ENCODE measurements around the gene GRIK2. TPM values are rescaled to one million over a fixed set of nuclear protein-coding genes. Genes with fewer than 3 reads are reported as not detected.

The GRIK2 gene
- total RNA-seq, 1 experiment from 2014 or later = 8.5 TPM

- no peak for DNase-seq (ENCODE audit: low read depth, low spot score)
- in situ Hi-C loops (cut with HindIII; ENCODE audit: low pct_unique_long_range_greater_than_20kb, low sequenced_read_pairs) = no loop called here
These were observed 109.3 kb downstream of the GRIK2 start for GRCh38 chr6:101502818-101503217.

- DNase-seq (ENCODE audit: low read depth, low spot score) = no peak
- in situ Hi-C loops (cut with HindIII; ENCODE audit: low pct_unique_long_range_greater_than_20kb, low sequenced_read_pairs) = no loop called here
These were observed 116.0 kb downstream of the GRIK2 start for GRCh38 chr6:101509536-101509935.

DNA sequence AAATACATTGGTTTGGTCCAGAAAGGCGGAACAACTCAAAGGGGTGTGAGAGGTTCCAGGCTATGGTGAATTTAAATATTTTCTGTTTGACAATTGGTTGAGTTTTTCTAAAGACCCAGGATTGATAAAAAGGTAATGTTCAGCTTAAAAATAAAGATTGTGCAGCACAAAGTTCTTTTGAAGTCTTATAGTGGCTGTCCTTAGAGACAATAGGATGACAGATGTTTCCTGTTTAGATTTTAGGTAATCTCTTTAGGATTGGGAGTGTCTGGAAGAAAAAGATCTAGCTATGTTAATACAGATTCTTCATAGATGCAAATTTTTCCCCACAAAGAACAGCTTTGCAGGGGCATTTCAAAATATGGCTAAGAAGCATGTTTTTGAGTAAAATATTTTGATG lies 119.7 kb downstream of the GRIK2 start:
- no peak for DNase-seq (ENCODE audit: low read depth, low spot score)

GRCh38 chr6:101516578-101516977 lies 123.1 kb downstream of the GRIK2 start:
- no peak for DNase-seq (ENCODE audit: low read depth, low spot score)
- in situ Hi-C loops (cut with HindIII; ENCODE audit: low pct_unique_long_range_greater_than_20kb, low sequenced_read_pairs) = no loop called here

More for the DNA sequence above, 119.7 kb downstream of the GRIK2 start:
- in situ Hi-C loops (cut with HindIII; ENCODE audit: low pct_unique_long_range_greater_than_20kb, low sequenced_read_pairs) = no loop called here

- in situ Hi-C loops (cut with HindIII; ENCODE audit: low pct_unique_long_range_greater_than_20kb, low sequenced_read_pairs) = no loop called here
- DNase-seq (ENCODE audit: low read depth, low spot score) = no peak
These were observed 124.1 kb downstream of the GRIK2 start for GRCh38 chr6:101517632-101518031.

- in situ Hi-C loops (cut with HindIII; ENCODE audit: low pct_unique_long_range_greater_than_20kb, low sequenced_read_pairs) = no loop called here
These were observed 128.7 kb downstream of the GRIK2 start for GRCh38 chr6:101522254-101522653.

GRCh38 chr6:101527467-101527866 lies 134.0 kb downstream of the GRIK2 start:
- in situ Hi-C loops (cut with HindIII; ENCODE audit: low pct_unique_long_range_greater_than_20kb, low sequenced_read_pairs) = no loop called here
- DNase-seq (ENCODE audit: low read depth, low spot score) = no peak

More at GRCh38 chr6:101522254-101522653, 128.7 kb downstream of the GRIK2 start:
- DNase-seq (ENCODE audit: low read depth, low spot score) = no peak

DNA sequence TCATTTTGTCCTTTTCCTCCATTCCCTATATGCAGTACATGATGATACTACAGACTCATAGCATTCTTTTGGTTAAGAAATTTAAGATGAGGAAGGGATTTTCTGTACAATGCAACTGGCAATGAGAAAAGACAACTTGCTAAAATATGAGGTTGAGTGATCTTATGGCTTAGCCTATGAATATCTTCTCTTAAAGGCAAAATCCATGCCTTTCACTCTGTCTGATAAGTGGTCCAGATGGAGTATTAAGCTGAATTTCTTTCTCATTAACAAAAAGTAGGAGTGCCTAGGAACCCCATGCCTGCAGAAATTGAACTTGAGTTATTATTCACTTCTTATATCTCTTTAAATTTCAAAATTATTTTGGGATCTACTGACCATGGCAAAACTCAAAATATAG lies 135.3 kb downstream of the GRIK2 start:
- in situ Hi-C loops (cut with HindIII; ENCODE audit: low pct_unique_long_range_greater_than_20kb, low sequenced_read_pairs) = no loop called here
- no peak for DNase-seq (ENCODE audit: low read depth, low spot score)

DNA sequence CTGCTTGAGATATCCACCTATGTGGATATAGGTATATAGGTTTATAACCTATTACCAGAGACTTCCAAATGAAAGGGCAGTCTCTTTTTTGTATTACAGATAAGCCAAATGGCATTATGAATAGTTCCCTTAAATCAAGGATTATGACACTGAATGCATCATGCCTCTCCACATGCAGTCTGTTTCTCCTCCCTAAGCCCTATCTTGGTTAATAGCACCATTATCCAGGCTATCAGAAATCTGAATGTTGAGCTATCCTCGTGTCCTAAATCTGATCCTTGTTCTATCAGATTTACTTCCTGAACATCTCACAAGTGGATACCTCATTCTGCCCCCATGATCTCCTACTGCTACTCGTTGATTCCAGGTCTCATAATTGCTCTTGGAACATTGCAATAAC lies 138.0 kb downstream of the GRIK2 start:
- in situ Hi-C loops (cut with HindIII; ENCODE audit: low pct_unique_long_range_greater_than_20kb, low sequenced_read_pairs) = no loop called here
- no peak for DNase-seq (ENCODE audit: low read depth, low spot score)

DNA sequence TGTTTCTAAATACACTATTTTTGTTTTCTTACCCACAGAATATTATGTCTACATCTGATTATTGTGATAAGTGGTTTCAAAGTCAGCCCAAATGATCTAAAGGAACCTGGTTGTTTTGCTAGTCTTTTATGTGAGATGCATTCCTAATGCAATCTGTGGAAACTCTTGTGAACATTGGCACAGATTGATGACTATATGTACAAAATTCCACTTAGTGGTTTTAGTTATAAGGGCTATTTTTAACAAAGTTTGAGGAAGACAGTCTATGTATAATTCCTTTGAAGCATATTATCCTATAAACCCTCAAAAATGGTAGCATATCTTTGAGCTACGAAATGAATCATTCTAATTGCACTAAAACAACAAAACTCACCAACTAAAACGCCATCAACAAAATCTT lies 140.9 kb downstream of the GRIK2 start:
- DNase-seq (ENCODE audit: low read depth, low spot score) = no peak
- in situ Hi-C loops (cut with HindIII; ENCODE audit: low pct_unique_long_range_greater_than_20kb, low sequenced_read_pairs) = no loop called here

DNA sequence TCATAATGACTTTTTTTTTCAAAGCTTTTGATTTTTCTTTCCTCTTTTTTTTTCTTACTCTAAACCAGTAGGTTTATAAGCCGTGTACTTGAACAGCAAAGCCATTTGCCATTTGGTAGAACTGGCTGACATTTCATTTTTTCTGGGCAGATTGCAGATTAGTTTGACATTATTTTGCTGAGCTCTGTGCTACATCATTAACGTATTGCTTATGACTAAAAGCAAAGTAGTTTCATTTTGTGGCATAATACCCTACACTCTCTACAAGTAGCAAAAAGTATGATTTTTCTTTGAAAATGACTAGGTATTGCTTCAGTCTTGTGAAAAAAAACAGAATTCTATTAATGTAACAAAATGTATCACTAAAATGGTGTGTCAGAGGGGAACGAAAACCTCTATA lies 141.3 kb downstream of the GRIK2 start:
- in situ Hi-C loops (cut with HindIII; ENCODE audit: low pct_unique_long_range_greater_than_20kb, low sequenced_read_pairs) = no loop called here
- DNase-seq (ENCODE audit: low read depth, low spot score) = no peak

DNA sequence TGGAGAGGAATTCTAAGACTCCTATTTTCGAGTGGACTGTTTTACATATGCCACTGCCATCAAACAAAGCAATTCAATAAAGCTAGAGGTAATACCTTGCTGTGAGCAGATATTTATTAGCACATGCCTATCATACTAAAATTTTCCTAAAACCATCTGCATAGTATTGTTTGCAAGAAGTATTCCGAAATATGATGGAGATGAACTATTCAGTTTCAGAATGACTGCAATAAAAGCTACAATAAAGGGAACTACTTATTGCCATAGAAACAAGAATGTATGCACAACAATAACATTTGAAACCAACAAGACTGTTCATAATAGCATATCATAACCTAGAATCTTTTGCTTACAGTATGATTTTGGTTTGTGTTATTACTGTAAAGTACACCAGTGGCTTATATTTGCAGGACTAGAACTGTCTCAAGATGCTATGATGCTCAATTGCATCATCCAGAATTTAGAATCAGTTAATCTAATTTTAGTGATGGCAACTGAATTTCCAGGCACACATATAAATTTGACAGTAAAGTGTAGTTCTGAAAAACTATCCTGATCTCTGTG lies 144.3 kb downstream of the GRIK2 start:
- in situ Hi-C loops (cut with HindIII; ENCODE audit: low pct_unique_long_range_greater_than_20kb, low sequenced_read_pairs) = no loop called here
- DNase-seq (ENCODE audit: low read depth, low spot score) = no peak

DNA sequence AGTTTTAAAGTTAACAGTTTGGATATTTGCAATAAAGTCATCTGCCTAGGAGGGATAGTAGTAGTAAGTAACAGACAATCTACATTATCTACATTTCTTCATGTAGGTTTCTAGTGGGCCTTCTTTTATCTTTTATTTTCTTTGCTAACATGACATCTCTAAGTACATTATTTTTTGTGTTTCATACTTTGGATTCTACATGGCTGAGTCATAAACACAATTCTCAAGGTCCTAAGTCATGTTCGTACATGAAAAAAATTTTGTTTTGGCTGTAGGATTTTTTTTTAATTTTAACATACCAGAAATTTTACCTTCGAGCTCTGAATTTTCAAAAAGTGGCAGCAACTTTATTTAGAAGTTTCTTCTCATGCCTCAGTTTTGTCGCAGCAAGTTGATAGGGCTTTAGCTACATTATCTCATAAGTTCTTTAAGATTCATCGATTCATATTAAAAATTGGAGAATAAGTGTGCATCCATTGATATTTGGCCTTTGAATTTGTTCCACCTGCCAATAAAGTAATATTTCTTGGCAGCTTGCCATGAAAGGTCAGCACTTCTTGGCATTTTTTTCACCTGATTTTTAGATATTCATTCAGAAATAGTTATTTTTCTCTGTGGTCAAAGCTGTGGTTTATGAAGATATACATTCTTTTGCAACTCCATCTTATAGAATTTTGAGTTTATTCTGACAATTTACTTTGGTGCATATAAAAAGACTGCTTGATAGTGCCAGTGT lies 146.2 kb downstream of the GRIK2 start:
- DNase-seq (ENCODE audit: low read depth, low spot score) = no peak

DNA sequence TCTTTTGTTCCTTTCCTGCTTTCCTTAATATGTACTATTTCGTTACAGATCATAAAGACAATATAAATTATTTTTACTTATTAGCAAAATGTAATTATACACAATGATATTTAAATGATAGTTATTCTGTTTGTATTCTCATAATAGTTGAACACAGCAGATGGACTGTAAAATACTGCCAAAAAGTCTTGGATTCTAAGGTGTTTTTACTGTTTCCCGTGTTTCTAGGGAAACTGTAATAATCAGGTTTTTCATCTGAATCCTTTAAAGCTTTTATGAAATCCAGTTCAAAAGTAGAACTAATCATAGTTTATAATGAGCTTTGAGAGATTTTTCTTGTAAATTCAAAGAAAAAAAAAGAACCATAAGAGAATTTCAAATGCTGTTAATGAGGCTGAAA lies 148.4 kb downstream of the GRIK2 start:
- no peak for DNase-seq (ENCODE audit: low read depth, low spot score)
- in situ Hi-C loops (cut with HindIII; ENCODE audit: low pct_unique_long_range_greater_than_20kb, low sequenced_read_pairs) = no loop called here

More for the DNA sequence above, 146.2 kb downstream of the GRIK2 start:
- in situ Hi-C loops (cut with HindIII; ENCODE audit: low pct_unique_long_range_greater_than_20kb, low sequenced_read_pairs) = no loop called here

DNA sequence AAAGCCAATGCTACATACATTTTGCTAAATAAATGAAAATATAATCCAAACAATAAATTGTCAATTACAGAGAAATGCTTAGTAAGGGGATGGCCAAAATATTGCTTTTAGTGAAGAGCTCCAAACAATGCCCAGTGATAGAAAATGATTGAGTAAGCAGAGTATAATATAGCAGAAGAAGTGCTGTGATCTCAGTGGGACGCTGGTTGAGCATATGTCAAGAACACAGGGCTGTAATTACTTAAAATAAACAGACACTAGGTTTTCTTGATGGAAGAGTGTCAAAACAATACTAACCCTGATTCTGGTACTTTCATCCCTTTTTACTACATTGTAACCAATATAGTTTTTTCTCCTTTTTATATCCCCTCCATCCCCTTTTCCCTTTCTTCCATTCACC lies 150.3 kb downstream of the GRIK2 start:
- in situ Hi-C loops (cut with HindIII; ENCODE audit: low pct_unique_long_range_greater_than_20kb, low sequenced_read_pairs) = no loop called here
- DNase-seq (ENCODE audit: low read depth, low spot score) = no peak

GRCh38 chr6:101544286-101544685 lies 150.8 kb downstream of the GRIK2 start:
- in situ Hi-C loops (cut with HindIII; ENCODE audit: low pct_unique_long_range_greater_than_20kb, low sequenced_read_pairs) = no loop called here
- no peak for DNase-seq (ENCODE audit: low read depth, low spot score)

- in situ Hi-C loops (cut with HindIII; ENCODE audit: low pct_unique_long_range_greater_than_20kb, low sequenced_read_pairs) = no loop called here
These were observed 151.7 kb downstream of the GRIK2 start for GRCh38 chr6:101545191-101545590.

GRCh38 chr6:101550451-101550850 lies 156.9 kb downstream of the GRIK2 start:
- no peak for DNase-seq (ENCODE audit: low read depth, low spot score)
- in situ Hi-C loops (cut with HindIII; ENCODE audit: low pct_unique_long_range_greater_than_20kb, low sequenced_read_pairs) = no loop called here

More at GRCh38 chr6:101545191-101545590, 151.7 kb downstream of the GRIK2 start:
- DNase-seq (ENCODE audit: low read depth, low spot score) = no peak

DNA sequence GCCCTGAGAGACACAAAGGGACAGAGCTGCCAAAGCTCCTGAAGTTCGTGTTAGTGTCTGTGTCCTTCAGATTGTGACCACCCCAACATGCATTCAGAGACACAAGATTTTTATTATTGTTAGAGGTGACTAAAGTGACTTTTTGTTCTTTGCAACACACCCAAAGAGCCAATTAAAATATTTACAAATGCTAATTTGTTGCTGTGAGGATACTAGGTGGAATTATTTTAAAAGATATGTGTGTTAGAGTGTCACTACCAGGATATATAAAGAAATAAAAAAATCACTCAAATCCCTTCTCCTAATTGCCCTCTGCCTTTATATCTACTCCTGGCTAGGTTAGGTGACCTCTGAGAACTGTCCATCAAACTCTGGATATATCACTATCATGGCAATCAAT lies 160.7 kb downstream of the GRIK2 start:
- DNase-seq (ENCODE audit: low read depth, low spot score) = no peak
- in situ Hi-C loops (cut with HindIII; ENCODE audit: low pct_unique_long_range_greater_than_20kb, low sequenced_read_pairs) = no loop called here
